HEK293 (cell line): ENCODE data around the gene PFAS.

Source experiments
- CTCF ChIA-PET: fragments of 350-600 bp; formaldehyde crosslinking; extraction: SDS; loops from one replicate; lab custom pipeline; 2021; ENCODE audit warnings: antibody characterized with exemption; lab: Yijun Ruan, JAX
- POLR2A ChIA-PET: fragments of 300-600 bp; formaldehyde crosslinking; extraction: SDS; loops from one replicate; lab custom pipeline; 2020; ENCODE audit warnings: antibody characterized with exemption, inconsistent platforms; lab: Yijun Ruan, JAX
- H3K27ac ChIP-seq: fragments of 200-500 bp; sonication (Bioruptor generic); 2 replicates; pipeline ENCODE4 v1.5.1; 2014; ENCODE audit warnings: low read depth, low read length, control low read depth, inconsistent platforms; ENCODE audit errors: extremely low read depth
- H3K36me3 ChIP-seq, 2 experiments: fragments of 200-500 bp in 1 of 2; sonication (Bioruptor generic) in 1 of 2; 1 replicate in 1 of 2; 2 replicates in 1 of 2; pipeline ENCODE4 v1.5.1; 2014 to 2017; ENCODE audit warnings: inconsistent platforms in 2 of 2, low read length in 2 of 2; ENCODE audit not compliant: control insufficient read depth in 2 of 2, insufficient read depth in 1 of 2
- H3K4me1 ChIP-seq: fragments of 200-500 bp; sonication (Bioruptor generic); 2 replicates; pipeline ENCODE4 v1.5.1; 2014; ENCODE audit warnings: mild to moderate bottlenecking, low read length, inconsistent platforms; ENCODE audit not compliant: control insufficient read depth, insufficient read depth
- H3K4me3 ChIP-seq: 2 replicates; pipeline ENCODE4 v1.5.1; 2011; ENCODE audit warnings: low read depth, mild to moderate bottlenecking, control low read depth, low read length, moderate library complexity
- H3K9me3 ChIP-seq: fragments of 200-500 bp; sonication (Bioruptor generic); 2 replicates; pipeline ENCODE4 v1.5.1; 2014; ENCODE audit warnings: low read depth, low read length, inconsistent platforms; ENCODE audit not compliant: control insufficient read depth, insufficient read depth
- EGR2 ChIP-seq: fragments of 450-650 bp; formaldehyde crosslinking; IDR thresholded peaks from 2 replicates; pipeline ENCODE4 v1.5.1; 2016; ENCODE audit warnings: low read depth, missing biosample characterization, missing genetic modification characterization
- ELK4 ChIP-seq: IDR thresholded peaks from 2 replicates; pipeline ENCODE4 v1.6.1; 2011; ENCODE audit warnings: mild to moderate bottlenecking, low read depth, low read length, borderline replicate concordance
- GLIS1 ChIP-seq: fragments of 450-650 bp; formaldehyde crosslinking; IDR thresholded peaks from 2 replicates; pipeline ENCODE4 v1.5.1; 2016; ENCODE audit warnings: missing biosample characterization, missing genetic modification characterization
- TSHZ1 ChIP-seq: fragments of 450-650 bp; formaldehyde crosslinking; IDR thresholded peaks from 2 replicates; pipeline ENCODE4 v1.5.1; 2016; ENCODE audit warnings: missing biosample characterization, missing genetic modification characterization, borderline replicate concordance
- ZBTB49 ChIP-seq: fragments of 450-650 bp; formaldehyde crosslinking; IDR thresholded peaks from 2 replicates; pipeline ENCODE4 v1.5.1; 2016; ENCODE audit warnings: missing biosample characterization, missing genetic modification characterization, low read depth
- ZFHX2 ChIP-seq: fragments of 450-650 bp; formaldehyde crosslinking; conservative IDR thresholded peaks from 2 replicates; pipeline ENCODE4 v1.5.1; 2016; ENCODE audit warnings: missing biosample characterization, missing genetic modification characterization
- ZFP69B ChIP-seq: fragments of 450-650 bp; formaldehyde crosslinking; IDR thresholded peaks from 2 replicates; pipeline ENCODE4 v1.5.1; 2016; ENCODE audit warnings: missing biosample characterization, missing genetic modification characterization
- ZNF114 ChIP-seq: fragments of 450-650 bp; formaldehyde crosslinking; IDR thresholded peaks from 2 replicates; pipeline ENCODE4 v1.5.0; 2017; ENCODE audit warnings: missing biosample characterization, missing genetic modification characterization
- ZNF513 ChIP-seq: fragments of 450-650 bp; IDR thresholded peaks from 2 replicates; pipeline ENCODE4 v1.5.1; 2018; ENCODE audit warnings: missing biosample characterization, missing genetic modification characterization
- ZNF544 ChIP-seq: fragments of 450-650 bp; formaldehyde crosslinking; IDR thresholded peaks from 2 replicates; pipeline ENCODE4 v1.5.0; 2017; ENCODE audit warnings: missing biosample characterization, missing genetic modification characterization
- ZNF600 ChIP-seq: fragments of 450-650 bp; formaldehyde crosslinking; IDR thresholded peaks from 2 replicates; pipeline ENCODE4 v1.5.1; 2016; ENCODE audit warnings: missing biosample characterization, missing genetic modification characterization
- ZNF654 ChIP-seq: fragments of 450-650 bp; formaldehyde crosslinking; IDR thresholded peaks from 2 replicates; pipeline ENCODE4 v1.5.1; 2016; ENCODE audit warnings: low read depth, missing biosample characterization, missing genetic modification characterization
- ZNF660 ChIP-seq: fragments of 450-650 bp; IDR thresholded peaks from 2 replicates; pipeline ENCODE4 v1.5.1; 2018; ENCODE audit warnings: missing biosample characterization, mild to moderate bottlenecking, missing genetic modification characterization
- ZNF692 ChIP-seq: fragments of 450-650 bp; formaldehyde crosslinking; IDR thresholded peaks from 2 replicates; pipeline ENCODE4 v1.5.1; 2016; ENCODE audit warnings: missing biosample characterization, missing genetic modification characterization
- ZNF792 ChIP-seq: fragments of 450-650 bp; formaldehyde crosslinking; IDR thresholded peaks from 2 replicates; pipeline ENCODE4 v1.5.1; 2016; ENCODE audit warnings: missing biosample characterization, missing genetic modification characterization

PFAS gene

GRCh38 chr17:8300627-8301242, 51.6 kb downstream of the PFAS start (continued):
- peak; percentile 96 for TF ChIP-seq ZNF654 (tag by site-specific recombination)
- peak; percentile 44; the same call in 1 of the 2 replicates for TF ChIP-seq ZFP69B (tag by site-specific recombination)
- TF ChIP-seq, all 188 proteins: peak for 13

GRCh38 chr17:8310601-8311123, 61.6 kb downstream of the PFAS start:
- H3K9me3 ChIP-seq = no peaks in the 10 kb centered on the region
- no peak overlapping the region for H3K27ac ChIP-seq
- CTCF ChIA-PET = interaction anchor here (0.7 to 1.1 kb wide), 2 partner anchors 10 to 370 kb away, joined by 3 to 8 read pairs; no protein-coding TSS in a partner anchor
- no peaks in the 10 kb centered on the region for H3K4me1 ChIP-seq
- POLR2A ChIA-PET = no interaction called here
- no peak for TF ChIP-seq ELK4
- TF ChIP-seq ZBTB49 (tag by site-specific recombination) = no peak
- no peaks in the 10 kb centered on the region for H3K36me3 ChIP-seq
- H3K4me3 ChIP-seq = no peak overlapping the region

GRCh38 chr17:8311131-8311790, 62.2 kb downstream of the PFAS start:
- no peak overlapping the region for H3K27ac ChIP-seq
- H3K9me3 ChIP-seq = no peaks in the 10 kb centered on the region
- TF ChIP-seq ZNF544 = no peak
- 0 out of 2 replicates have a peak, but pooled peaks have one; percentile 24 for TF ChIP-seq ZFHX2 (tag by site-specific recombination)
- TF ChIP-seq ZNF600 (tag by site-specific recombination) = 0 out of 2 replicates have a peak, but pooled peaks have one; percentile 15
- no peak for TF ChIP-seq ZNF513
- peak; percentile 51; the same call in 1 of the 2 replicates for TF ChIP-seq EGR2 (tag by site-specific recombination)
- TF ChIP-seq ZNF792 = no peak
- TF ChIP-seq, all 188 proteins: peak for 3
- ChIA-PET POLR2A (no interaction called here), CTCF (no interaction called here)
- H3K4me1 ChIP-seq = no peaks in the 10 kb centered on the region
- no peaks in the 10 kb centered on the region for H3K36me3 ChIP-seq
- no peak overlapping the region for H3K4me3 ChIP-seq

- Histone ChIP-seq H3K4me1 (no peaks in the 10 kb centered on the region), H3K4me3 (no peak overlapping the region), H3K36me3 (no peaks in the 10 kb centered on the region), H3K9me3 (no peaks in the 10 kb centered on the region), H3K27ac (no peak overlapping the region)
- ChIA-PET POLR2A (no interaction called here), CTCF (interaction anchor here (0.7 to 1.5 kb wide), 2 partner anchors 11 to 400 kb away, joined by 3 to 4 read pairs; no protein-coding TSS in a partner anchor)
- TF ChIP-seq ZNF692 (tag by site-specific recombination) (no peak), ZNF660 (tag by site-specific recombination) (no peak), GLIS1 (tag by site-specific recombination) (no peak), ZNF114 (tag by site-specific recombination) (no peak), TSHZ1 (tag by site-specific recombination) (no peak)
Observed at GRCh38 chr17:8312251-8312650, 63.2 kb downstream of the PFAS start.
